GM19238 (cell line): ENCODE data around the gene FLII.

Source experiments
- DNase-seq: peaks from one replicate; pipeline ENCODE4 v3.0.0; 2011; ENCODE audit warnings: low spot score; ENCODE audit not compliant: insufficient read length

The FLII gene

DNA sequence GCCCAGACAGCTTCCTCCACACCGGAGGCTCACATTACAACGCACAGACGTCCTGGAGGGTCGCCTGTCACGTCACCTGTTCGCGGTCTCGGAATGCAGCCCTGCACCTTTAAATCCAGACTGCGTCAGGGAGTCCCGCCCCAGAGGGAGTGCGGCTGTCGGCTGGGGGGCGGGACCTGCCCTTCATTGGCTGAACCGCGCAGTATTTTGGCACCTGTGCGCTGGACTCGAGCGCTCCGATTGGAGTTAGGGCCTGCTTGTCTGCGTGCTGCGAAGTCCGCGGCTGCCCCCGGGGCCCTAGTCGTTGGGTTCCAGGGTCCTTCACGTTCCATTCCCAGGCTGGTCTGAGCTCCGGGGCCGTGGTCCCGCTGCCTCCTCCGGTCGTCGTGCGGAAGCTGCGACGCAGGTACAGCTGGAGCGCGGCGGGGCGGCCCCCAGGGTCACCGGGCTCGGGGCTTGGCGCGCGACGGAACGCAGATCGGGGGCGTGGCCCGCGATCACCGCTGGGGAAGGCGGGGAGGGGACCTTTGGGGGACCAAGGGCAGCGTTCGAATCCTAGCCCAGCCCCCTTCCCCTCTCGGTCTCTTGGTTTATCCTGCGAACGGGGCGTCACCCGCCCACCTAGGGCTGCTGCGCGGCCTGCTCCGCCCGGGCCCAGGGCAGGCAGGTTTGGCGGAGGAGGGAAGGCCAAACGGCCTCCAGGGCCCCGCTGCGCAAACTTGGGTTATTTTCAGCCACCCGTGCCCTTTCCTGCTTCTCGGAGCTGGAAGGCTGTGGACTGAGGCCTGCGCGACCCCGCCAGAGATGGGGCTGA, 2.0 kb upstream of the FLII start, which contains the start of gene MIEF2:
MIEF2 (plus strand) TSS at position 331 of the 814 bp plus-strand sequence. CDS start 2,059 bp downstream, outside the sequence.
- peak; percentile 100 for DNase-seq

DNA sequence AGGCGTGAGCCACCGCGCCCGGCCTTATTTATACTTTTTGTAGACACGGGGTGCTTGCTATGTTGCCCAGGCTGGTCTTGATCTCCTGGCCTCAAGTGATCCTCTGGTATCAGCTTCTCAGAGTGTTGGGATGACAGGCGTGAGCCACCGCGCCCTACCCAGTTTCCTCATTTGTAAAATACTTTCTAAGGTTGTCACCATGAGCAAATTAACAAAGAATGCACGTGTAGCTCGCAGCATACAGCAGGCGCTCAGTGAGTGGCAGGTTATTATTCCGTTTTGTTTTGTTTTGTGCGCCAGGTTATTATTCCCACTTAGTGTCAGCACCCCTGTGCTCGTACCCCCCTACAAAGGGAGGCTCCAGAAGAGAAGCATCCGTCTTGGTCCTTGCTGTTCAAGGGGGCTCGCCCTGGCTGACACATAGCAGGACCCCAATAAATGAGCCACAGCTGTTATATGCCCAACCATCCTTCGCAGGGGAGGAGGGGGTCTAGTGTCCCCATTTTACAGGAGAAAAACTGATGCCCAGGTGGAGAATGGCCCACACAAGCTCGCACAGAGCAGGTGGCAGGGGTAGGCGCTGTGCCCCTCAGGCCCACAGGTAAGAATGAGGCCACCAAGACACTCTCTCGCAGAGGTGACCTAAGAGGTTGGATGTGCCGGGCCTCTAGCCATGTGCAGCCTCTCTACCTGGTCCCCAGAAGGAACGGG, 1.2 kb upstream of the FLII start:
- DNase-seq: no peak

DNA sequence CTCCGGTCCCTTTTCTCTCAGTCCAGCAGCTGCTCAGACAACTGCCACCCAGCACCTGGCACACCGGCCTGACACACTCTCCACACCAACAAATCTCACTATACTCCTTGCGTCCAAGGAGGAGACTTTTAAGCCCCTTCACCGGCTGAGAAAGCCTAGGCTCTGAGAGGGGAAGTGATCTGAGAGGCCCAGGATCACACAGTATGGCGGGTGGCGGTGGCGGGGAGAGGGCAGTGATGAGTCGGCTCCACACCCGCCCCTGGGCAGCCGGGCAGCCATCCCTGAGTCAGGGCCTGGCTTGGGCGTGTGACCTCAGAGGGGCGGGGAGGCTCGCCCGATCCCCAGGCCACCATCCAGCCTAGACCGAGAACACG, 569 bp downstream of the FLII start:
- peak; percentile 61 for DNase-seq

DNA sequence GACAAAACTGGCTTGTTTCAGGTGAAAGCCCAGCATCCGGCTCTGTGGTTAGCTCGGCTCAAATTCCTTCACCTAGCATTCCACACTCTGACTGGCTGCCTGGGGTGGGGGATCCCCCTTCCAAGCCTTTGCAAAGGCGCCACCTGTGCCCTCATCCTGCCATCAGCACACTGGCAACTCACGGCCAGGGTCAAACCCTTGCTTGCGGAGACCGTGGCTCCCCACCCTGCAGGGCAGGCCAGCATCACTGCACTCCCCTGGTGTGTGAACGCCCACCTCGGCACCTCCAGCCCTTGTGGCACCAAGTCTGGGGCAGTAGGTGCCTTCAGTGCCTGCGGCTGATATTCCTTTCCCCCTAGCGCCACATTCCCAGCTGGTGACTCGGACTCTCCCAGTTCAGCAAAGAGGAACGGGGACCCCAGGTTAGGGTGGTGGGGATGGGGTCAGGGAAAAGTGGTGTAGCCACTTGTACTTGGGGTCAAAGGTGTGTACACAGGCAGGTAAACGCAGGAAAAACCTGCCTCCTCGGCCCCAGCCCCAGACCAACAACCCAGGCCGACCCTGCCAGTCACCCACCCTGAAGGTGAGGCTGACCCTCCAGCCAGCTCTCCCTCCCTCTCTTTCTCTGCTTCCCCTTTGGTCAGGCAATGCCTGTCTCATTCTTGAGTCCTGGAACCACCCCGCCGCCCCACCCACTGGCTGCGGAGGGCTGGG, 1.1 kb downstream of the FLII start:
- DNase-seq: no peak

DNA sequence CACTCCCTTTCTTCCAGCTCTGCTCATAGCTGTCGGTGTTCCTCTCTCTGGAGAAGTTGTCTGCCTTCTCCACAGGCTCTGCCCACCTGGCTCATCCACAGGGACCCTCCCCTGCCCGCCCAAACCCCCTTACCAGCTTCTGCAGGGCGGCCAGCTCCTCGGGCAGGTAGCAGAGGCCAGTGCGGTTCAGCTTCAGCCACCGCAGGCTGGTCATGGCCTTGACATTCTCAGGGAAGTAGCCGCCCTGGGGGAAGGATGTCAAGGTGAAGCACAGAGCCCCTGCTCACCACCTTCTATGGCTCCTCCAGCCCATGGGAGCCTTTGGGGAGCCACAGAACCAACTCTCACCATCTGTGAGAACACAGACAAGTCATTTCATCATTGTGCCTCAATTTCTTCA, 1.8 kb downstream of the FLII start:
- no peak for DNase-seq

DNA sequence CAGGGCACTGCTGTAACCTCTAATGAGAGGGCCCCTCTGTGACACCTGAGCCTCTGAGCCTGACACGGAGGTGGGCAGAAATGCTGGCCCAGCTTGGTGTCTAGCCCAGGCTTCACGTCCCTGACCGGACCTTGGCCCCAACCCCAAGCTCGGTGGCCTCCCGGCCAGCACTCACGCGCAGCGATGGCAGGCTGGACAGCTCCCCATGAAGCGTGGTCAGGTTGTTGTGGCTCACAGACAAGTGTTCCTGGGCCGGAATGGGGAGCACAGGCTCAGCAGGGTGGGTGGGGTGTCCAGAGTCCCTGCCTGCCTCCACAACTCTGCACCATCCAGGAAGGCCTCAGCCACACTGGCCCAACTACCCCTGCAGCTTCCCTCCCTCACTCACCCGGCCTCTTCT, 2.2 kb downstream of the FLII start:
- DNase-seq: no peak

DNA sequence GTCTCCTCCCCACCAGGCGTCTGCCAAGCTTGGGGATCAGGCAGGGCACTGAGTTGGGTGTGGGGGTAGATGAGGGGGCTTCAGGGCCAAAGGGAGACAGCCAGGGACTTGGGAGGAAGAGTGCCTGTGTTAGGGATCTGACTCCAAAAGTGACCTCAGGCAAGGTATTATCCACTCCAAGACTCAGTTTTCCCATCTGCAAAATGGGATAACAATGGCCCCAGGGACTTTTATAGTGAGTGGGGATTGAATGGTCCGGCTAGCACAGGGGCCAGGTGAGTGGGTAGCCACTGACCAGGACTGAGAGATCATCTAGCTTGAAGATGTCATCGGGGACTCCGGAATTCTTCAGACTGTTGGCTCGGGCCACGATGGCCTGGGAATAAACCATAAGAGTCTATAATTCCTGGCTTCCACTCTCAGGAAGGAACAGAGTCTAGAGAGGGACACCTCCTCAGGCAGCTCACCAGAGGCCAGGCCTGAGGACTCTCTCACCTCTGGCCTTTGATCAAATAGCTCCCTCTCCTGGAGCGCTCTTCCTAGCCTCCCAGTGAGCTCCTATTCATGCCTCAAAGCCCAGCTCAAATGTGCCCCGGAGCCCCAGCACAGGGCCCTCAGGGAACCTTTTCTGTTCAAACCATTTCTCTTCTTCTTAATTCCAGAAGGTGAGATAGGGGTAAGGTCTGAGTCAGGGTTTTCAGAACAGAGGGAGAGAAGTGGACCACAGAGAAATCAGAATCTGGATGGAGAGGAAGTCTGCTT, 3.5 kb downstream of the FLII start:
- no peak for DNase-seq

DNA sequence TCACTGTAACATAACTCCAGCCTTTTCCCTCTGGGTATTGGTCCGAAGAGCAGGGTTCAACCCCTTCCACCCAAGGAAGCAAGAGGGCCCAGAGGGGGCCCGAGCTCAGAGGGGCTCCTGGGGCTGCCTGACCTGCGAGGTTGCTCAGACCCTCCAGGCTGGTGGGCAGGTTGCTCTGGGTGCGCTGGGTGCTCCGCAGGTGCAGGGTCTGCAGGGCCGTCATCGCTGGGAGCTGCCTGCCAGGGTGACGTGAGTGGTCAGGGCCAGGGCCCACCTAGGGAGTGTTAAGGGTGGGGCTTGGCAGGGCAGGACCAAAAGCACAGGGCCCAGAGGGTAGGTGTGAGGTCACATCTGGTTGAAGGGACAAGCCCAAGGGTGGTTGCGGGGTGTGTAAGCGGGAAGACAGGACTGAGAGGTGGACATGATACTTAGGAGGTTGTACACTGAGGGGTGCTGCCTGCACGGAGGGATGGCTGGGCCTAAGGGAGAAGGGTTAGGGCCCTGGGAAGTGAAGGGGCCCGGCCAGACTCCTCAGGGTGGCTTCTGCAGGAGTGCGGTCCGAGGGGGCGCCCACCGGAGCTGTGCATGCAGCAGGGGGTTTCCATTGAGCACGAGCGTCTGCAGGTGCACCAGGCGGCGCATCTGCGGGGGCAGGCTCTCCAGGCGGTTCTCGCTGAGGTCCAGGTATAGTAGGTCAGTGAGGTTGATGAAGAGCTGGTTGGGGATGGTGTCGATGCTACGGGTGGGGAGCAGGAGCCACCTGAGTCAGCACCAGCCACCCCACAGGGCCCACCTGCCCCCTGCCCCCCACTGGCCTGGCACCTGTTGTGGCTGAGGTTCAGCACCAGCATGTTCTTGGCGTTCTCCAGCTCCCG, 4.4 kb downstream of the FLII start:
- DNase-seq: no peak

DNA sequence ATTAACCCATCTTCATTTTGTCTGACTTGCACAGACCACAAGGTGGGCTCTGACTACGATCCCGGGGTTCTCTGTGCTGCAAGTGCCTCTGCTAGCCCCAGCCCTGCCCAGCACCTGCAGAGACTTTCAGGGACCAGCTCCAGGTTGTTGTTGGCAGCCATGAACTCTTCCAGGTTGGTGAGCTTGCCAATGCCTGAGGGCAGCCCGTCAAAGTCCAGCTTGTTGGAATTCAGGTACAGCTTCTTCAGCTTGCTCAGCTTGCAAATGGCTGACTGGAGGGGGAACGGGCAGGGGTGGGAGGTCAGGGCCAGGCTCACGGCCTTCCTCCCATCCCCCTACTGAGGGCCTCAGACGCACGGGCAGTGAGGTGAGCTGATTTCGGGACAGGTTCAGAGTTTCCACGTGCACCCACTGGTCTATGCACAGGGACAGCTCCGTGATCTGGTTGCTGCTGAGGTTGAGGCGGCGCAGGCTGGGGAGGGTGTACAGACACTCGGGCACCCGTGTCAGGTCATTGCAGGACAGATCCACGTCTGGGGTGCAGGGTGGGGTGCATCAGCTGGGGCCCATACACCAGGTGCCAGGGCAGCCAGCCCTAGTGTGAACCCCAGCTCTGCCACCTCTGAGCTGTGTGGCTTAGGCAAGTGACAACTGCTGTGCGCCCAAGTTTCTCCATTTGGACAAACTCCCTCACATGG, 5.2 kb downstream of the FLII start:
- DNase-seq: no peak

DNA sequence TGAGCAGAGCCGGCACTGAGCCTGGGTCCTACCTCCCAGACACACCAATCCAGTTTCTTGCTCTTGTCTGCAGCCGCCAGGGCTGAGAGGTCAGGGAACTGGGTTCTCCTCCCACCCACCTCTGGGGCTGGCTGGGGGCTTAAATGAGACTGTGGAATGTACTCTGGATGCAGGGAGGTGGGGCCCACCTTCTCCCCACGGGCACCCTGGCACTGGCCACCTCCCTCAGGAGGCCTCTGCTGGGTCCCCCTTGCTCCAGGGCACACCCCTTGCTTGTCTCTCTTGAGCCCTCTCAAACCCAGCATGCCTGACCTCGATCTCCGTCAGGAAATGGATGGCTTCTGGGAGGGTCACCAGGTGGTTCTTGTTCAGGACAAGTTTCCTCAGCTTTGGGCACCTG, 6.4 kb downstream of the FLII start:
- no peak for DNase-seq

DNA sequence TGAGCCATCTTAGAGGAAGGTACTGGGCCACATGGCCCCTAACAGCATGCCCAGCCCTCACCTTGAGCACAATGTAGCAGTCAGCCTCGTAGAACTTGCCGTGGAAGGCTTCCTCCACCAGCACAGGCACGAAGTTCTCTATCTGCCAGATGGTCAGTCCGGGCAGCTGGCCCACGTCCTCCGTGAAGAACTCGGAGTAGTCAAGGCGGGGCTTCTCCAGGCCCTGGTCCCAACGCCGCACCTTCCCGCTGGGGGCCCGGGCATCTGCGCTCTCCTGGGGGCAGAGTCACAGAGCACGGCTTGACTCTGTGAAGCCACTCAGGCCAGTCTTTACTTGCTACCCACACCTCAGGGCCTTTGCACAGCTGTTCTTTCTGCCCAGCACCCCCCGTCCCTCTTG, 7.3 kb downstream of the FLII start:
- no peak for DNase-seq

DNA sequence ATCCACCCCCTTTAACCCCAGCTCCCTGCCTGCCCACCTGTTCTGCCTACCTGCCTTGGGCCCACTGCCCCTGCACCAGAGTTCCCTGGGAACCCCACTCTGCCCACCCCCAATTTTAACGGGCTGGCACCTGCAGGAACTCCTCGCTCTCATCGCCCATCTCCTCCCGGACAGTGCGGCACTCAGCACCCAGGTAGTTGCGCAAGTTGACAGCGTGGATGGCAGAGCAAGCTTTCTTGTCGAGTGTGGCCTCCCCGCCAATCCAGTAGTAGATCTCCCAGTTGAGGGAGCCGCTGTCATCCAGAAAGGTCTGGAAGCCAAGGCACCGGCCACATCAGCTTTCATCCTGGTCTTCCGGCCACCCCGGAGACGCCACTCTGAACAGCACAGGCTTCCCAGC, 7.8 kb downstream of the FLII start:
- no peak for DNase-seq

DNA sequence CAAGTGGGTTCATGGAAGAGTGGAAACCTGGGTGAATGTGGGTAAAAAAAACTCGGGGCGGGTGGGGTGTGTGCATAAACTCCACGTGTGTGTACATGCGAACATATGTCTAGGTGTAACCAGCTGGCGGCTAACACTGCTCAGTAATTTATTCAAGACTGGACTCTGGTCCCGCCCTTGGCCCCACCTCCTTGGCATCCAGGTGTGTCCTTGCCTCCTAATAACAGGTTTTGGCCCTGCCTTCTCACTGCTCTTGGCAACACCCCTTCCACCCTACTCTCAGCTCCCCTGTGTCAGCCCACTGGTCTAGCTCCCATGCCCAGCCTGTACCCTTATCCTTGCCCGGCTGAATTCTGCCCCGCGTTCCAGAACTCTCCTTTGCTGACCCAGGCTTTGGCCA, 8.3 kb downstream of the FLII start:
- DNase-seq: no peak

DNA sequence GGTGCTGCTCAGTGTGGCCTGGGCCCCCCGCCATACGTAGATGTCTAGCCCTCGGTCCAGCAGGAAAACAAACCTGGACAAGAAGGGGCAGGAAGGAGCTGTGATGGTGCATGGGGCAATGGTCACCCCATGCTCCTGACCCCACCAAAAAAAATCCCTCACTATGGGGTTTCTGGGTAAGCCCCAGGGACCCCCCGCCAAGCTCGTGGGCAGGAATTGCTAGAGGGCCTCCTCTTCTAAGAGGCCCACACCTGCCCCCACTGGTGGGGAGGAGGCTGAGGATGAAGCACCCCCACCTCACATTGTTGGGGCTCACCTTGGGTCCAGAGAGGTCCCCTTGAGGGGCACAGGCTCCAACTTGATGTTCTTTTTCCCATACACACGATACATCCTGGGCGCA, 9.7 kb downstream of the FLII start:
- DNase-seq: no peak

DNA sequence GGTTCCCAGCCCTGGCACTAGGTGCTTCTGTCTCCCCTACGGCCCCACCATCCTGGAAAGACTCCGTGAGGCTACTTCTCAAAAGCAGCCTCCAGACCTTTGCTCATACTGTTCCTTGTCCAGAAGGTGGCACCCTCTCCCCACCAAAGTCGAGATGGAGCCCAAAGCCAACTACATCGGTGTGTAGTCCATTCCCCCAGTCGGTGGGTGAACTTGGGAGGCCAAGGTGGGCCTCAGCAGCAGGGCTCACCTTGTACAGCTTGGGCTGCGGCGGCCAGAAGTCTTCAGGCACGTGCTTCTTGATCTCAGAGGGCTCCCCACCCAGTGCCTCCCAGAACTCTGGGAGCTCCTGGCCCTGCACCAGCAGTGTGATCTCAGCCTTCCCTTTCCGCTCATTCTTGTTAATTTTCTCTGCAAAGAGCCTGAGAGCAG, 10.2 kb downstream of the FLII start:
- DNase-seq: peak; percentile 91

DNA sequence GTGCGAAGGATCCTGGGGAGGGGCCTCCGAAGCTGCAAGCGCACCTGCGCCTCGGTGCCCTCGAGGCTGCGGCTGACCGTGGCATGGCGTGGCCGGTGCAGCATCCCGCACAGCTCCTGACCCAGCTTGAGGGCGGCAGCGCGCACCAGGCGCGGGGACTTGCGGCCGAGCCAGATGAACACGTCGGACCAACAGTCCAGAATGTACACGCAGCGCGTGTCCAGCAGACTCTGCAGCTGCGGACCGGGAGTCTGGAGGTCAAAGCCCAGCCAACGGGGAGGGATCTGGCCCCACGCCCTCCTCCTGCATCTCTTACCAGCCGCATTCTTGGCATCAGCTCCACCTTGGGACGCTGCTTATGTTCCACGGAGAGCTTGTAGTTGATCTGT, 10.9 kb downstream of the FLII start:
- DNase-seq: no peak

DNA sequence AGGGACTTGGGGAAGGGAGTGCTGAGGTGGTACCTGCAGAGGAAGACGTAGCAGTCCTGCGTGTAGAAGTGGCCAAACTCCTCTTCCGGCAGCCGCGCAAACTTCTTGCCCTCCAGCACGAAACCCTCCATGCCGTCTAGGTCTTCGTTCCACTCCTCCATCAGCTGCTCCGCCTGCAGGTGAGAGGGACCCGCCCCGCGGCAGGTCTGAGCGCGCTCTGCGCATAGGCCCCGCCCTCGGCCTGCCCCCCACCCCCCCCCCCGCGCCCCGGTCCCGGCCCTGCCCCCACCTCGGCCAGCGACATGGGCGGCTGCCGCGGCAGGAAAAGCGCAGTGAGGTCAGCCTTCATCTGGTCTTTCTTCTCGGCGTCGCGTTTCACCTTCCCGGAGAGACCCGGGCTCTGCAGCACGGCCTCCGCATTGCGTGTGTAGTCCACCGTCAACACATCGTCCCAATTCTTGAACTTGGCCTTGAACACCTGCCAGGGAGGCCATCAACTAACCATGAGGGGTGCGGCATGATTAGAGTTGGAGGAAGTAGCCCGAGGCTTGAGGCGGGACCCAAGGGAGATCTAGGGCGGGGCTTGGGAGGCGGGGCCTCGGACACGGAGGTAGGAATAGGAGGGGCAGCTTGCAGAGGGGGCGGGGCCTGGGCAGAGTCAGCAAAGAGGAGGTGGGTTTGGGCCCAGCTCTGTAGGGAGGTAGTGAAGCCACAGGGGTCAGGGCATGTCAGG, 11.5 kb downstream of the FLII start:
- DNase-seq: peak; percentile 38

DNA sequence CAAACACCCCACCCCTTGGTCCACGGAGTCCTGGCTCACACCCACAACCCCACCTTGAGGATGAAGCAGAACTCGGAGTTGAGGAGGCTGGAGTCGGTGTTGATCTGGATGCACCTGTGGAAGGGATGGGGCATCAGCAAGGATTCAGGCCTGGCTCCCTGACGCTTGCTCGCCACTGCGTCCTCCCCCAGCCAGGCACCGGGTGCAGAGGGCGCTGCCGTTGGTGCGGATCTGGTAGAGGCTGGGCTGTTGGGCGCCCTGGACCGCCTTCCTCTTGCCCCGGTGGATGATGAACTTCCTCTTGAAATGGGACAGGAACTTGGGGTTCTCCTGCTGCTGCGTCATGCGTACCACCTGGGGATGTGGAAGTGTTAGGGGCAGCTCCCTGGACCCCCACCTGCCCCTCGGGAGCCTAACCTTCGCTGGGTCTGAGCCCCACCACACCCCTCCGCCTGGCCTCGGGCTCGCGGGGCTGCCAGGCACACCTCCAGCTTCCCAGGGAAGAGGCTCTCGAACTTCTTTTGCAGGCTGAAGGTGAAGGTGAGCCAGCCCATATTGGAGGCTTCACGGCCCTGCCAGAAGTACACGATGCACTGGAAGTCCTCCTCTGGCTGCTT, 12.3 kb downstream of the FLII start:
- DNase-seq: no peak
